GM19372 (cell line): ENCODE results near the gene SIRPB1.
"Not testable (repeated sequence)": the region's sequence is repeated elsewhere in the genome, so short reads cannot be mapped to it uniquely, and the experiment has no call there.

ENCODE experiments used
- ATAC-seq: cut with Tn5 transposase; IDR thresholded peaks from one replicate; pipeline ENCODE4 v1.9.1; 2021; ENCODE audit warnings: mild to moderate bottlenecking, low read depth, moderate library complexity; ENCODE audit not compliant: unreplicated experiment

Gene SIRPB1

GRCh38 chr20:1619861-1620444 lies at the start of gene SIRPB1:
TSS of gene SIRPB1 (minus strand) at chr20:1620009. CDS start at chr20:1619944, 65 bp downstream.
- no peak for ATAC-seq

GRCh38 chr20:1669304-1669703 lies 49.5 kb upstream of the SIRPB1 start:
- no peak for ATAC-seq

- ATAC-seq = no peak
Measured at GRCh38 chr20:1667502-1668085, 47.8 kb upstream of the SIRPB1 start.

- ATAC-seq = no peak
Measured at GRCh38 chr20:1666802-1667201, 47.0 kb upstream of the SIRPB1 start.

GRCh38 chr20:1665345-1665744 lies 45.5 kb upstream of the SIRPB1 start:
- ATAC-seq = no peak

GRCh38 chr20:1664911-1665310 lies 45.1 kb upstream of the SIRPB1 start:
- no peak for ATAC-seq

GRCh38 chr20:1663917-1664316 lies 44.1 kb upstream of the SIRPB1 start:
- no peak for ATAC-seq

GRCh38 chr20:1661542-1662299 lies 41.9 kb upstream of the SIRPB1 start:
- ATAC-seq = no peak

- no peak for ATAC-seq
Measured at GRCh38 chr20:1660246-1660645, 40.4 kb upstream of the SIRPB1 start.

GRCh38 chr20:1657556-1658334 lies 37.9 kb upstream of the SIRPB1 start, which contains the start of gene SIRPG:
TSS of gene SIRPG (minus strand) at chr20:1657779. CDS start at chr20:1657714, 65 bp downstream.
- no peak for ATAC-seq

GRCh38 chr20:1656844-1657243 lies 37.0 kb upstream of the SIRPB1 start:
- no peak for ATAC-seq

- ATAC-seq = no peak
Measured at GRCh38 chr20:1654996-1655395, 35.2 kb upstream of the SIRPB1 start.

GRCh38 chr20:1652960-1653359 lies 33.2 kb upstream of the SIRPB1 start:
- ATAC-seq = no peak

- no peak for ATAC-seq
Measured at GRCh38 chr20:1652104-1652503, 32.3 kb upstream of the SIRPB1 start.

GRCh38 chr20:1651268-1652058 lies 31.7 kb upstream of the SIRPB1 start:
- no peak for ATAC-seq

GRCh38 chr20:1648101-1648500 lies 28.3 kb upstream of the SIRPB1 start:
- ATAC-seq = no peak

GRCh38 chr20:1646975-1647431 lies 27.2 kb upstream of the SIRPB1 start:
- ATAC-seq = no peak

- no peak for ATAC-seq
Measured at GRCh38 chr20:1644101-1644962, 24.5 kb upstream of the SIRPB1 start.

- ATAC-seq = not testable (repeated sequence)
Measured at GRCh38 chr20:1638643-1639042, 18.8 kb upstream of the SIRPB1 start.
